WTC11 (cell line): ENCODE measurements around the gene ATG5. TPM values are rescaled to one million over a fixed set of nuclear protein-coding genes. Genes with fewer than 3 reads are reported as not detected.

Experiments
- ATAC-seq: fragments of 200-7000 bp; cut with Tn5 transposase; 2 replicates; pipeline ENCODE4 v1.10.0; 2021; ENCODE audit warnings: mild to moderate bottlenecking, moderate library complexity
- CTCF ChIA-PET: fragments of 300-600 bp; sonication (Branson Sonifier 250); formaldehyde crosslinking; loops from one replicate; lab custom pipeline; 2021; ENCODE audit warnings: antibody characterized with exemption; lab: Charles Lee
- POLR2A ChIA-PET: fragments of 350-600 bp; sonication (Branson Sonifier 250); formaldehyde crosslinking; loops from one replicate; lab custom pipeline; 2021; ENCODE audit warnings: antibody characterized with exemption; lab: Charles Lee
- DNase-seq: peaks from one replicate; pipeline ENCODE4 v3.0.0; 2021; ENCODE audit warnings: low spot score
- H3K27ac Mint-ChIP-seq: 2 replicates; pipeline ENCODE4 v1.8.0; 2021; ENCODE audit warnings: mixed read lengths
- H3K27me3 Mint-ChIP-seq: 2 replicates; pipeline ENCODE4 v1.8.0; 2021; ENCODE audit warnings: low read depth, mild to moderate bottlenecking, moderate library complexity, mixed read lengths
- H3K36me3 Mint-ChIP-seq: 2 replicates; pipeline ENCODE4 v1.8.0; 2021; ENCODE audit warnings: mixed read lengths
- H3K4me1 Mint-ChIP-seq: 2 replicates; pipeline ENCODE4 v1.8.0; 2022; ENCODE audit warnings: mixed read lengths
- H3K4me3 Mint-ChIP-seq: 2 replicates; pipeline ENCODE4 v1.8.0; 2021; ENCODE audit warnings: mild to moderate bottlenecking, moderate library complexity, mixed read lengths
- H3K9me3 Mint-ChIP-seq: 2 replicates; pipeline ENCODE4 v1.8.0; 2021; ENCODE audit warnings: mixed read lengths
- ARID4B ChIP-seq: sonication (generic); formaldehyde crosslinking; IDR thresholded peaks from 2 replicates; pipeline ENCODE4 v1.8.0; 2023; ENCODE audit warnings: missing genetic modification reagents, mild to moderate bottlenecking, borderline replicate concordance
- ATF3 ChIP-seq: sonication (generic); formaldehyde crosslinking; conservative IDR thresholded peaks from 2 replicates; pipeline ENCODE4 v1.8.1; 2022; ENCODE audit warnings: mild to moderate bottlenecking, missing genetic modification reagents
- CBFB ChIP-seq: sonication (generic); formaldehyde crosslinking; IDR thresholded peaks from 2 replicates; pipeline ENCODE4 v1.8.1; 2022; ENCODE audit warnings: mild to moderate bottlenecking, low read depth, missing genetic modification reagents
- E2F1 ChIP-seq: sonication (generic); formaldehyde crosslinking; IDR thresholded peaks from 2 replicates; pipeline ENCODE4 v1.8.0; 2022; ENCODE audit warnings: mild to moderate bottlenecking, missing genetic modification reagents
- E2F5 ChIP-seq: sonication (generic); formaldehyde crosslinking; IDR thresholded peaks from 2 replicates; pipeline ENCODE4 v1.8.1; 2022; ENCODE audit warnings: mild to moderate bottlenecking, moderate library complexity, missing genetic modification reagents
- ESRRA ChIP-seq: sonication (generic); formaldehyde crosslinking; IDR thresholded peaks from 2 replicates; pipeline ENCODE4 v1.8.1; 2022; ENCODE audit warnings: mild to moderate bottlenecking, missing genetic modification reagents, borderline replicate concordance
- FOXP1 ChIP-seq: sonication (generic); formaldehyde crosslinking; IDR thresholded peaks from 2 replicates; pipeline ENCODE4 v1.8.0; 2022; ENCODE audit warnings: missing genetic modification reagents, mild to moderate bottlenecking, moderate library complexity, borderline replicate concordance
- FOXP4 ChIP-seq: sonication (generic); formaldehyde crosslinking; IDR thresholded peaks from 2 replicates; pipeline ENCODE4 v1.8.0; 2022; ENCODE audit warnings: mild to moderate bottlenecking, missing genetic modification reagents
- GTF2I ChIP-seq: fragments of 250-450 bp; sonication (Bioruptor Pico); conservative IDR thresholded peaks from 2 replicates; pipeline ENCODE4 v1.4.0; 2021; ENCODE audit warnings: mild to moderate bottlenecking
- JAZF1 ChIP-seq: fragments of 250-450 bp; sonication (Bioruptor Pico); IDR thresholded peaks from 2 replicates; pipeline ENCODE4 v1.9.0; 2021; ENCODE audit warnings: moderate library complexity, mild to moderate bottlenecking, inconsistent platforms
- MXD4 ChIP-seq: fragments of 250-450 bp; sonication (Bioruptor Pico); IDR thresholded peaks from 2 replicates; pipeline ENCODE4 v1.8.0; 2021; ENCODE audit warnings: mild to moderate bottlenecking, moderate library complexity, borderline replicate concordance
- MYBL2 ChIP-seq: sonication (generic); formaldehyde crosslinking; IDR thresholded peaks from 2 replicates; pipeline ENCODE4 v1.8.1; 2023; ENCODE audit warnings: mild to moderate bottlenecking, moderate library complexity, missing genetic modification reagents
- PRRX2 ChIP-seq: fragments of 250-450 bp; sonication (Bioruptor Pico); IDR thresholded peaks from 2 replicates; pipeline ENCODE4 v1.8.0; 2021; ENCODE audit warnings: mild to moderate bottlenecking
- RORB ChIP-seq: fragments of 250-450 bp; sonication (Bioruptor Pico); IDR thresholded peaks from 2 replicates; pipeline ENCODE4 v1.9.0; 2021; ENCODE audit warnings: mild to moderate bottlenecking
- TEAD1 ChIP-seq: sonication (generic); formaldehyde crosslinking; IDR thresholded peaks from 2 replicates; pipeline ENCODE4 v1.8.0; 2022; ENCODE audit warnings: mild to moderate bottlenecking, missing genetic modification reagents
- USF2 ChIP-seq: sonication (generic); formaldehyde crosslinking; IDR thresholded peaks from 2 replicates; pipeline ENCODE4 v1.8.1; 2023; ENCODE audit warnings: mild to moderate bottlenecking, missing genetic modification reagents, moderate library complexity
- ZBTB43 ChIP-seq: sonication (generic); formaldehyde crosslinking; IDR thresholded peaks from 2 replicates; pipeline ENCODE4 v1.8.1; 2023; ENCODE audit warnings: mild to moderate bottlenecking, missing genetic modification reagents
- ZNF396 ChIP-seq: fragments of 250-450 bp; sonication (Bioruptor Pico); IDR thresholded peaks from 2 replicates; pipeline ENCODE4 v1.8.0; 2021; ENCODE audit warnings: mild to moderate bottlenecking, moderate library complexity, borderline replicate concordance
- ZNF671 ChIP-seq: fragments of 250-450 bp; sonication (Bioruptor Pico); IDR thresholded peaks from 2 replicates; pipeline ENCODE4 v1.8.0; 2021; ENCODE audit warnings: mild to moderate bottlenecking
- total RNA-seq: library from RNA; stranded (reverse); gene quantifications from 3 replicates; pipeline ENCODE4 v1.2.3, GENCODE V29; 2021

ATG5 gene
- total RNA-seq, 1 experiment from 2014 or later, result 32.6 TPM

- no peaks in the 10 kb centered on the region for H3K27me3 Mint-ChIP-seq
Measured at GRCh38 chr6:106309766-106310373, 15.7 kb downstream of the ATG5 start.

GRCh38 chr6:106308985-106309384, 16.6 kb downstream of the ATG5 start:
- Mint-ChIP-seq H3K36me3 (peaks cover 15% of the 10 kb centered on the region), H3K4me1 (peaks cover 16% of the 10 kb centered on the region), H3K27me3 (no peaks in the 10 kb centered on the region), H3K27ac (no peak overlapping the region), H3K9me3 (no peaks in the 10 kb centered on the region), H3K4me3 (no peak overlapping the region)
- no peak for TF ChIP-seq JAZF1 (CRISPR knock-in tag)
- TF ChIP-seq ARID4B (CRISPR knock-in tag), result no peak
- no peak for TF ChIP-seq TEAD1 (CRISPR knock-in tag)
- no peak for TF ChIP-seq MXD4 (CRISPR knock-in tag)
- TF ChIP-seq PRRX2 (CRISPR knock-in tag), result no peak
- no peak for TF ChIP-seq E2F1 (CRISPR knock-in tag)
- no peak for TF ChIP-seq GTF2I (CRISPR knock-in tag)
- TF ChIP-seq RORB (CRISPR knock-in tag), result no peak
- no peak for TF ChIP-seq FOXP4 (CRISPR knock-in tag)
- TF ChIP-seq FOXP1 (CRISPR knock-in tag), result no peak
- no peak for TF ChIP-seq CBFB (CRISPR knock-in tag)
- TF ChIP-seq ZNF671 (CRISPR knock-in tag), result no peak
- TF ChIP-seq ESRRA (CRISPR knock-in tag), result no peak
- no peak for TF ChIP-seq ZBTB43 (CRISPR knock-in tag)
- CTCF ChIA-PET, result no interaction called here
- POLR2A ChIA-PET, result no interaction called here
- ATAC-seq, result no peak
- no peak for DNase-seq

More at GRCh38 chr6:106309766-106310373, 15.7 kb downstream of the ATG5 start:
- Mint-ChIP-seq H3K4me3 (no peak overlapping the region), H3K4me1 (peaks cover 16% of the 10 kb centered on the region), H3K36me3 (peaks cover 20% of the 10 kb centered on the region), H3K27ac (no peak overlapping the region), H3K9me3 (no peaks in the 10 kb centered on the region)
- ChIA-PET CTCF (interaction anchor here (0.8 to 1.2 kb wide), 2 partner anchors 8 to 30 kb away, joined by 3 to 4 read pairs; no protein-coding TSS in a partner anchor), POLR2A (no interaction called here)
- no peak for ATAC-seq
- DNase-seq, result no peak
- TF ChIP-seq MYBL2 (CRISPR knock-in tag) (no peak), ATF3 (CRISPR knock-in tag) (no peak), ZNF396 (CRISPR knock-in tag) (no peak), E2F5 (CRISPR knock-in tag) (no peak), USF2 (no peak)
- TF ChIP-seq, all 79 proteins: peak for 0
